ENCODE measurements around the gene VPS26C. TPM values are rescaled to one million over a fixed set of nuclear protein-coding genes. Genes with fewer than 3 reads are reported as not detected.

VPS26C gene
- total and polyA plus RNA-seq, 9 of the 15 experiments (the other 6 are each of a cell fraction or from before 2014, with no cell fraction given) = 32.8 to 48.7 (median 42.1) TPM

DNA sequence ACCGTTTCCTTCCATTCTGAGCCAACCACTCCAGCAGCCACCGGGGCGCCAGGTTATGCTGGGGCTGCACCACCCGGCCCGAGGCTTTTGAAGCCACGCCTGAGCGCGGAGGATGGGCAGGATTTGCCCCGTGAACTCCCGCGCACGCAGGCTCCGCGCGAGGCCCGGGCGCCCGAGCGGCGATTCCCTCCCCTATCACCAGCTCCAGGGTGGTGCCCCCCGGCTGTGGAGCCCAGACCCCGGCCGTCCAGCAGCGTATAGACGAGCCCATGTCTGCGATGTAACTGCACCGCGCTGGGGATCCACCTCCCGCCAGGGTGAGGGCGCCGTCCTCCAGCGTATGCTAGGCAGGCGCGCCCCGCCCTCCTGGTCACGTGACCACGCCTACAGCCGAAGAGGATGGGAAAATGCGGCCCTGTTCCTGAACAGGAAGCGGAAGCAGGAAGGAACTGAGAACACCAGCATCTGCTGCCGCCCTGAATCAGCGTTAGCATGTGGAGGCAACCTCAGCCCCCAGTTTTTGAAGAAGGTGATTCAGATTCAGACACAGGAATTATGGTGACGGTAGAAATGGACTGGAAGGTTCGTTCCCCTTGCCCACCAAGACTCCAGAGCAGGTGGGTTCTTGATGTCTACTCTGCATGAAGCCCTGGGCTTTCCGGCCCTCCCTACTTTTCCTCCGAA, 46.0 kb downstream of the VPS26C start (continued):
- TF ChIP-seq, protein P1, sequence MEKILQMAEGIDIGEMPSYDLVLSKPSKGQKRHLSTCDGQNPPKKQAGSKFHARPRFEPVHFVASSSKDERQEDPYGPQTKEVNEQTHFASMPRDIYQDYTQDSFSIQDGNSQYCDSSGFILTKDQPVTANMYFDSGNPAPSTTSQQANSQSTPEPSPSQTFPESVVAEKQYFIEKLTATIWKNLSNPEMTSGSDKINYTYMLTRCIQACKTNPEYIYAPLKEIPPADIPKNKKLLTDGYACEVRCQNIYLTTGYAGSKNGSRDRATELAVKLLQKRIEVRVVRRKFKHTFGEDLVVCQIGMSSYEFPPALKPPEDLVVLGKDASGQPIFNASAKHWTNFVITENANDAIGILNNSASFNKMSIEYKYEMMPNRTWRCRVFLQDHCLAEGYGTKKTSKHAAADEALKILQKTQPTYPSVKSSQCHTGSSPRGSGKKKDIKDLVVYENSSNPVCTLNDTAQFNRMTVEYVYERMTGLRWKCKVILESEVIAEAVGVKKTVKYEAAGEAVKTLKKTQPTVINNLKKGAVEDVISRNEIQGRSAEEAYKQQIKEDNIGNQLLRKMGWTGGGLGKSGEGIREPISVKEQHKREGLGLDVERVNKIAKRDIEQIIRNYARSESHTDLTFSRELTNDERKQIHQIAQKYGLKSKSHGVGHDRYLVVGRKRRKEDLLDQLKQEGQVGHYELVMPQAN (IDR thresholded peaks at IDR 0.05; ENCODE audit: borderline replicate concordance) = 0 out of 2 replicates have a peak, but pooled peaks have one; percentile 39
- no peak for TF ChIP-seq TAF9B (IDR thresholded peaks at IDR 0.05; ENCODE audit: partially characterized antibody)
- TF ChIP-seq NCOA4 (IDR thresholded peaks at IDR 0.05; ENCODE audit: partially characterized antibody) = no peak
- no peak for TF ChIP-seq EZH2 (IDR thresholded peaks at IDR 0.05; ENCODE audit: borderline replicate concordance, low read depth, low read length)
- no peak for TF ChIP-seq ZNF347 (CRISPR knock-in tag; IDR thresholded peaks at IDR 0.05; ENCODE audit: low read depth)
- TF ChIP-seq, protein P2, sequence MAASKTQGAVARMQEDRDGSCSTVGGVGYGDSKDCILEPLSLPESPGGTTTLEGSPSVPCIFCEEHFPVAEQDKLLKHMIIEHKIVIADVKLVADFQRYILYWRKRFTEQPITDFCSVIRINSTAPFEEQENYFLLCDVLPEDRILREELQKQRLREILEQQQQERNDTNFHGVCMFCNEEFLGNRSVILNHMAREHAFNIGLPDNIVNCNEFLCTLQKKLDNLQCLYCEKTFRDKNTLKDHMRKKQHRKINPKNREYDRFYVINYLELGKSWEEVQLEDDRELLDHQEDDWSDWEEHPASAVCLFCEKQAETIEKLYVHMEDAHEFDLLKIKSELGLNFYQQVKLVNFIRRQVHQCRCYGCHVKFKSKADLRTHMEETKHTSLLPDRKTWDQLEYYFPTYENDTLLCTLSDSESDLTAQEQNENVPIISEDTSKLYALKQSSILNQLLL (CRISPR knock-in tag; IDR thresholded peaks at IDR 0.05; ENCODE audit: borderline replicate concordance) = no peak
- no peak for TF ChIP-seq TFAM (CRISPR knock-in tag; conservative IDR thresholded peaks at IDR 0.05)
- TF ChIP-seq GATA2 (CRISPR knock-in tag; IDR thresholded peaks at IDR 0.05) = no peak
- TF ChIP-seq, protein P3, sequence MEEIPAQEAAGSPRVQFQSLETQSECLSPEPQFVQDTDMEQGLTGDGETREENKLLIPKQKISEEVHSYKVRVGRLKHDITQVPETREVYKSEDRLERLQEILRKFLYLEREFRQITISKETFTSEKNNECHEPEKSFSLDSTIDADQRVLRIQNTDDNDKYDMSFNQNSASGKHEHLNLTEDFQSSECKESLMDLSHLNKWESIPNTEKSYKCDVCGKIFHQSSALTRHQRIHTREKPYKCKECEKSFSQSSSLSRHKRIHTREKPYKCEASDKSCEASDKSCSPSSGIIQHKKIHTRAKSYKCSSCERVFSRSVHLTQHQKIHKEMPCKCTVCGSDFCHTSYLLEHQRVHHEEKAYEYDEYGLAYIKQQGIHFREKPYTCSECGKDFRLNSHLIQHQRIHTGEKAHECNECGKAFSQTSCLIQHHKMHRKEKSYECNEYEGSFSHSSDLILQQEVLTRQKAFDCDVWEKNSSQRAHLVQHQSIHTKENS (CRISPR knock-in tag; IDR thresholded peaks at IDR 0.05) = no peak
- TF ChIP-seq ZNF184 (CRISPR knock-in tag; IDR thresholded peaks at IDR 0.05) = no peak
- TF ChIP-seq, protein P4, sequence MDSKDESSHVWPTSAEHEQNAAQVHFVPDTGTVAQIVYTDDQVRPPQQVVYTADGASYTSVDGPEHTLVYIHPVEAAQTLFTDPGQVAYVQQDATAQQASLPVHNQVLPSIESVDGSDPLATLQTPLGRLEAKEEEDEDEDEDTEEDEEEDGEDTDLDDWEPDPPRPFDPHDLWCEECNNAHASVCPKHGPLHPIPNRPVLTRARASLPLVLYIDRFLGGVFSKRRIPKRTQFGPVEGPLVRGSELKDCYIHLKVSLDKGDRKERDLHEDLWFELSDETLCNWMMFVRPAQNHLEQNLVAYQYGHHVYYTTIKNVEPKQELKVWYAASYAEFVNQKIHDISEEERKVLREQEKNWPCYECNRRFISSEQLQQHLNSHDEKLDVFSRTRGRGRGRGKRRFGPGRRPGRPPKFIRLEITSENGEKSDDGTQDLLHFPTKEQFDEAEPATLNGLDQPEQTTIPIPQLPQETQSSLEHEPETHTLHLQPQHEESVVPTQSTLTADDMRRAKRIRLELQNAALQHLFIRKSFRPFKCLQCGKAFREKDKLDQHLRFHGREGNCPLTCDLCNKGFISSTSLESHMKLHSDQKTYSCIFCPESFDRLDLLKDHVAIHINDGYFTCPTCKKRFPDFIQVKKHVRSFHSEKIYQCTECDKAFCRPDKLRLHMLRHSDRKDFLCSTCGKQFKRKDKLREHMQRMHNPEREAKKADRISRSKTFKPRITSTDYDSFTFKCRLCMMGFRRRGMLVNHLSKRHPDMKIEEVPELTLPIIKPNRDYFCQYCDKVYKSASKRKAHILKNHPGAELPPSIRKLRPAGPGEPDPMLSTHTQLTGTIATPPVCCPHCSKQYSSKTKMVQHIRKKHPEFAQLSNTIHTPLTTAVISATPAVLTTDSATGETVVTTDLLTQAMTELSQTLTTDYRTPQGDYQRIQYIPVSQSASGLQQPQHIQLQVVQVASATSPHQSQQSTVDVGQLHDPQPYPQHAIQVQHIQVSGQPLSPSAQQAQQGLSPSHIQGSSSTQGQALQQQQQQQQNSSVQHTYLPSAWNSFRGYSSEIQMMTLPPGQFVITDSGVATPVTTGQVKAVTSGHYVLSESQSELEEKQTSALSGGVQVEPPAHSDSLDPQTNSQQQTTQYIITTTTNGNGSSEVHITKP (IDR thresholded peaks at IDR 0.05; ENCODE audit: partially characterized antibody) = peak; percentile 39
- TF ChIP-seq SMAD3 (CRISPR knock-in tag; conservative IDR thresholded peaks at IDR 0.05) = no peak
- TF ChIP-seq FOXP1 (CRISPR knock-in tag; IDR thresholded peaks at IDR 0.05) = no peak
- TF ChIP-seq, protein P5, sequence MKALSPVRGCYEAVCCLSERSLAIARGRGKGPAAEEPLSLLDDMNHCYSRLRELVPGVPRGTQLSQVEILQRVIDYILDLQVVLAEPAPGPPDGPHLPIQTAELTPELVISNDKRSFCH (CRISPR knock-in tag; IDR thresholded peaks at IDR 0.05) = no peak
- TF ChIP-seq, protein P5 (tag; IDR thresholded peaks at IDR 0.05) = 0 out of 2 replicates have a peak, but pooled peaks have one; percentile 21
- peak in 1 of 2 experiments; percentile 28; a peak in 1 of 4 replicates for TF ChIP-seq RCOR1 (IDR thresholded peaks at IDR 0.05; ENCODE audit: borderline replicate concordance in 1 of 2, low read depth in 2 of 2, low read length in 2 of 2)
- no peak for TF ChIP-seq ZC3H11A (IDR thresholded peaks at IDR 0.05; ENCODE audit: low read depth, low read length)

Measured in K562 (cell line).